ENCODE measurements around the gene DDX1.

DNA sequence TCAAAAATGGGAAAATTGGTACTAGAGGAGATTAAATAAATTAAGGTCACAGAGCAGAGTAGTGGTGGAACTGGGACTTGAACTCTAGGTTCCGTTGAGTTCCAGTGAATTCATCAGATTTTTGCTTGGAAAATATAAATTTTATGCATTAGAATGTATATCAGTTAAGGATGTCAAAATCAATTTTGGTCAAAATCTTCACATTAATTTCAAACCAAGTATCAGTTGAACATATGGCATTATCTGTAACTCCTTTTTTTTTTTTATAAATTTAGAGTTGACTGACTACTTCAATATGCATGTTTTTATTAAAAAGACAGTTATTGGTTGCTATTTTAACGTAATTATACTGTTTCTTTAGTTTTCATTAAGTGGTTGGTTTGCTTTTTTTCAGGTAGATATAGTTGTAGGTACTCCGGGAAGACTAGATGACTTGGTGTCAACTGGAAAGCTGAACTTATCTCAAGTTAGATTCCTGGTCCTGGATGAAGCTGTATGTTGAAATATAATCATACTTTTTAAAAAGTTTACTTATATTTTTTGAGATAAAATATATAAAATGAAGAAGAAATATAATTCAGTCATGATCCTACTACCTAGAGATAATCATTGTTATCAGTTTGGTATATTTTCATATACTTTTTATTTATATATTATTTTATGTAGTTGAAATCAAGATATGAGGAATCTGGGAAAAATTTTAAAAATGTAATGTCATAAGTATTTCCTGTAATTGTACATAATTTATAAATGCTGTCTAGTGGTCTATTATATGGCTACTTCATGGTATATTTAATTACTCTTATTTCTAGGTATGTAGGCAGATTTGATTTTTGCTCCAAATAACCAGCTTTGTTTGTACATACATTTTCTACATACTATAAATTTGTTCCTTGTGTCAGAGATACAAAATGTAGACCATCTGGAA, 25.4 kb downstream of the DDX1 start:
- TF ChIP-seq TARDBP (IDR thresholded peaks at IDR 0.05) (no peak), SUZ12 (IDR thresholded peaks at IDR 0.05) (no peak), NFRKB (IDR thresholded peaks at IDR 0.05) (no peak), SP1 (IDR thresholded peaks at IDR 0.05) (no peak), ELF4 (IDR thresholded peaks at IDR 0.05) (no peak), FOXA1 (IDR thresholded peaks at IDR 0.05) (no peak), BHLHE40 (IDR thresholded peaks at IDR 0.05; ENCODE audit: borderline replicate concordance) (no peak), ARNT (IDR thresholded peaks at IDR 0.05) (no peak), FOXM1 (IDR thresholded peaks at IDR 0.05; ENCODE audit: borderline replicate concordance) (no peak), FOXK2 (IDR thresholded peaks at IDR 0.05) (no peak), HDGF (IDR thresholded peaks at IDR 0.05; ENCODE audit: borderline replicate concordance) (no peak), ZNF384 (IDR thresholded peaks at IDR 0.05) (no peak)
- TF ChIP-seq, protein P1, sequence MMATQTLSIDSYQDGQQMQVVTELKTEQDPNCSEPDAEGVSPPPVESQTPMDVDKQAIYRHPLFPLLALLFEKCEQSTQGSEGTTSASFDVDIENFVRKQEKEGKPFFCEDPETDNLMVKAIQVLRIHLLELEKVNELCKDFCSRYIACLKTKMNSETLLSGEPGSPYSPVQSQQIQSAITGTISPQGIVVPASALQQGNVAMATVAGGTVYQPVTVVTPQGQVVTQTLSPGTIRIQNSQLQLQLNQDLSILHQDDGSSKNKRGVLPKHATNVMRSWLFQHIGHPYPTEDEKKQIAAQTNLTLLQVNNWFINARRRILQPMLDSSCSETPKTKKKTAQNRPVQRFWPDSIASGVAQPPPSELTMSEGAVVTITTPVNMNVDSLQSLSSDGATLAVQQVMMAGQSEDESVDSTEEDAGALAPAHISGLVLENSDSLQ (IDR thresholded peaks at IDR 0.05), result no peak

Measured in HEK293T (cell line).